HG03196 (cell line): Measurements from ENCODE around the gene PARD3.
"Not testable (repeated sequence)": the region's sequence is repeated elsewhere in the genome, so short reads cannot be mapped to it uniquely, and the experiment has no call there.

ENCODE experiments used
- ATAC-seq: cut with Tn5 transposase; IDR thresholded peaks from one replicate; pipeline ENCODE4 v1.9.1; 2021; ENCODE audit not compliant: unreplicated experiment

Gene PARD3

DNA sequence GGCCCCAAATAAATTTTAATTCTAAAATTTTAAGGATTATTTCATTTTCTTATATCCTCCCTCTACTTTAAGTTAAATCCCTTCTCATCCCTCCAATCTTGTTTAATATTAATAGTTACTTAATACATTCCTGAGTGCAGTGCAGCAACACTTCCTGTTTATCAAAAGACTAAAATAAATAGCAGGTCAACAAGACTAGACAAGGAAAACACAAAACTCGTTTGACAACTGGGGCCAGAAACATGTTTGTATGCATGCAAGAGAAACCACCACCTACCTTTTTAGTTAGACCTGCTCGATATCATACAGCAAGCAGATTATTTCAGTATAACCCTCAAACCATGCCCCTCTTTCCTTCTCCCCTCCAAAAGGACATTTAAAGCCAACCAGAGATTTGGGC lies 95.8 kb downstream of the PARD3 start:
- ATAC-seq = no peak

- no peak for ATAC-seq
These were observed 97.7 kb downstream of the PARD3 start for GRCh38 chr10:34717429-34717828.

- ATAC-seq = peak; percentile 70
These were observed 98.1 kb downstream of the PARD3 start for GRCh38 chr10:34716958-34717357.

- no peak for ATAC-seq
These were observed 98.9 kb downstream of the PARD3 start for GRCh38 chr10:34716234-34716633.

DNA sequence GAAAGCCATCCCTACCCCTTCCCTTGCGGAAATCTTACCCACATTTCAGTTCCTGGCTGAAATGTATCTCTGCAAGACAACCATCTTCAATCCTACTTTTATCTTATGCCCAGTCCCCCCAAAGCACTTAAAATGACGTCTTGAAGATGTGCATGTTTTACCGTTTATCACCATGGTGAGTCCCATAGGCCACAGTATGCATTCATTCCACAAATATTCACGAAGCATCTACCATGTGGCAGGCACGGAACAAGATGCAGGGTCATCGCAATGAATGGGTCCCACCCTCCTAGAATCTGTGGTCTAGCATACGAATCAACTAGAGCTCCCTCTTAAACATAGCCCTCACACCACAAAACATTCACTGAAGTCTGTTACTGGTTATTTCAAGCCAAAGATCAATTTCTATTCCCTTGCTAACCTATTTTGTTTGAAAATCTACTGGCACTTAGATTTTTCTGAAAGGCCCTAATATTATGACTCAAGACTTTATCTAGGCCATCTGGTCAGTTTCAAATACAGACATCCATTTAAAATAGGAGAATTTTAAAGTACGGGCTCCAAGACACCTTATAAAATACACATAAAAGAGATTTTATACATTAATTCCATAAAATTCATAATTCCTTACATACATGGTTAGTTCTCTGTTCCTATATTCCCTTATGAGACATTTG lies 99.4 kb downstream of the PARD3 start:
- ATAC-seq = no peak

DNA sequence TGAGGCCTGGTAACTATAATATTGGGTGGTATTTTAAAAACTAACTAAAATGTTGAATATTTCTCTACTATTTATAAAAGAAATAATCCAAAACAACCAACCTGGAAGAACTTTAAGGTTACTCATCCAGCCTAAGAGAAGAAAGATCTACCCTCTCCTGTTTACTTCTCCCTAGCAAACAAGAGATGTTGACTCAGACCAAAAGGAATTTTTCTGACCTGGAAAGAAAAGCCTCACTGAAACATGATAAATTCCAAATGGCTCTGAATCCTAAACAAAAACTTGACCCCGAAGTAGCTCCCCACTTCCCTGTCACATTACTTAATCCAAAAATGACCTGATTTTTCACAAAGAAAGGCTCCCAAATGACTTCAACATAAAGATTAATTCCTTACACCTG lies 101.2 kb downstream of the PARD3 start:
- ATAC-seq = no peak

- no peak for ATAC-seq
These were observed 103.6 kb downstream of the PARD3 start for GRCh38 chr10:34711500-34711899.

GRCh38 chr10:34710391-34710751 lies 104.7 kb downstream of the PARD3 start:
- ATAC-seq = no peak

DNA sequence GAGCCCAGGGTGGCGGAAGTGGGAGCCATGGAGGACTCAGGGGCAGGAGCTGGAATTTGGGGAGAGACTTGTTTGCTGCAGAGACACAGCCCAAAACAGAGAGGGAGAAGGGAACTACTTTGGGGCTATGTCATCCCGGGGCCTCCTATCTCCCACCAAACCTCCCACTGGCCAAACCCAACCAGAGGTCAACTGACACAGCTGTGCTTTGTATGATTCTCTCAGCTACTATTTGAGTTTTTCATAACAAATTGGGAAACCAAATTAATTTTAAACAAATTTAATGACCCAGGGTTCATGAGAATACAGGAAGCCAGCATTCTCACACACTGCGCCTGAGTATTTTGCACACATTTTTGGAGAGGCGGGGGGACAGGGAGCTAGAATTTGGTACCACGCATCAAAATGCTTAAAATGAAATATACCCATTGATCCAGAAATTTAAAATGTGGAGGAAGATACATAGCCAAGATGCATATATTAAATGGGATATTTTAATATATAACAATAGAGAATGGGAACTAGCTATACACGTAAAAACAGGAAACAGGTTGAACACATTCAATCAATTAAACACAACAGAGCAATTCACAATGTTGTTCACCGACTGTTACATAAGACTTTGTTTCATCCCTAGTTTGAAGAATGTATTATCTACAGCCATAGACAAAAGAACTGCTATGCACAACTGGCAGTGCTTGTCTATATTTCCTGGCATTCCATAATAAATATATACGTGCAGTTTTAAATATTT lies 105.3 kb downstream of the PARD3 start:
- ATAC-seq = no peak

- no peak for ATAC-seq
These were observed 107.4 kb downstream of the PARD3 start for GRCh38 chr10:34707656-34708055.

GRCh38 chr10:34706992-34707391 lies 108.1 kb downstream of the PARD3 start:
- not testable (repeated sequence) for ATAC-seq

DNA sequence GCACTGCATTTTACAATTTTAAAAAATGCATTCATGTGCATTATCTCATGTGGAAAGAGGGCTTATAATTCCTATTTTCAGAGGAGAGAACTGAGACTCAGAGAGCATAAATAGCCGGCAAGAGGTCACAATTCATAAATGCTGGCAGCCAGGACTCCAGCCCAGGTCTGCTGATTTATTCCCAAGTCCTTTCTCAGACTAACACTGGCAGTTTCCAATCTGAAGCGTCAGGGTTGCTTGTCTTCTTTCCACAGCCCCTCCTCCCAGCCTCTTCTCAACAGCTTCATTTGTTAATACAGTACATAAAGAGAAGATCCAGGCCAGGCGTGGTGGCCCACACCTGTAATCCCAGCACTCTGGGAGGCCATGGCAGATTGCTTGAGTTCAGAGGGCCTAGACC lies 108.9 kb downstream of the PARD3 start:
- no peak for ATAC-seq

DNA sequence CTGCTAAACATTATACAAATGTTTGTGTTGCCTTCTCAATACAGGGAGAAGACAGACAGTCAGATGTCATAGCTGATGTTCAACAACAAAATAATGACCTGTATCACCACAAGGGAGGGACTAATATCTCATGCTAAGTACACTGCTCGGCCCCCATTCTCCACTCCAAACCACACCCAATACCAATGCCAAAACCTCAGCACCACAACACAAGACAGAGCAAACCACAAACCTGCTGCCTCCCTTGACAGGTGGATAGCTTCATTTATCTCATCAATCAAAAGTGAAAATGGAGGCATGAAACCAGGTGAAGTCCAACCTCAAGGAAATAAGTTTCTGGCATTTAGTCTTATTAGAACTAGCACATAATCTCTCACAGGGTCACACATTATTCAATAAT lies 109.5 kb downstream of the PARD3 start:
- no peak for ATAC-seq

DNA sequence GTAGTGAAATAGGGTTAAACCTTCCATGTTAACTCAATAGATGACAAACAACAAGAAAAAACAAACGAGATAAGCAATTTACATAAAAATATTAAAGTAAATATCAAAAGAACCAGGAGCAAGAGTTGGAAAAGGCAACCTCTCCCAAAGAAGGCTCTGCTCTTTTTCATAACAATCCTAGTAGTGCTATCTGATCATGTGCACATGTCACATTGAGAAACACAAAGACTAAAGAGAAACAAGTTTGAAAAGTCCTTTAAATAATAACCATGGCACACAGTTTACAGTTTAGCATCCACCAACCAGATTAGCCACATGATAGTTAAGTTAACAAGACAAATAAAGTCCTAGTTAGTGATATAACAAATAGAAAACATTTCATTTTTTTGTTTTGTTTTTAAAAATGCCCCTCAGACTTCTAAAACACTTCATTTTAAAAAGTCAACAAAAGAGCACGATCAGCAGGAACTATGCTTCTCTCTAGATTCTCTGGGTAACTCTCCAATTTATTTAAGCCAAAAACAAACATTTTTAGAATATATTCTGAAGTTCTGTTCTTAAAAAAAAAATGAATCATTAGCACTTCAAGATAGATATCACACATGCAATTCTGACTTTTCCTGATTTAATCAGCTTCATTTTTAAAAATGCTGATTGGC lies 110.4 kb downstream of the PARD3 start:
- ATAC-seq = no peak

- no peak for ATAC-seq
These were observed 112.1 kb downstream of the PARD3 start for GRCh38 chr10:34702982-34703381.

GRCh38 chr10:34702093-34702937 lies 112.8 kb downstream of the PARD3 start:
- no peak for ATAC-seq

- no peak for ATAC-seq
These were observed 113.9 kb downstream of the PARD3 start for GRCh38 chr10:34701194-34701593.

DNA sequence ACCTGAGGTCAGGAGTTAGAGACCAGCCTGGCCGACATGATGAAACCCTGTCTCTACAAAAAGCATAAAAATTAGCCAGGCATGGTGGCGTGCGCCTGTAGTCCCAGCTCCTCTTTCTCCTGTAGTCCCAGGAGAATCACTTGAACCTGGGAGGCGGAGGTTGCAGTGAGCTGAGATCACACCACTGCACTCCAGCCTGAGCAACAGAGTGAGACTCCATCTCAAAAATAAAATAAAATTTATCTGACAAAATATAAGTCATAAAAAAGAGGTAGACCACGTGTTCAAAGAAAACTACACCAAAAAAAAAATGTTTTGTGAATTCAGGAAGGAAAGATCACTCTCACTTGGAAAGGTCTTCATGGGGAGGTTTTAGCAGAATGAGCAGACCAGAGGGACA lies 114.3 kb downstream of the PARD3 start:
- ATAC-seq = not testable (repeated sequence)

DNA sequence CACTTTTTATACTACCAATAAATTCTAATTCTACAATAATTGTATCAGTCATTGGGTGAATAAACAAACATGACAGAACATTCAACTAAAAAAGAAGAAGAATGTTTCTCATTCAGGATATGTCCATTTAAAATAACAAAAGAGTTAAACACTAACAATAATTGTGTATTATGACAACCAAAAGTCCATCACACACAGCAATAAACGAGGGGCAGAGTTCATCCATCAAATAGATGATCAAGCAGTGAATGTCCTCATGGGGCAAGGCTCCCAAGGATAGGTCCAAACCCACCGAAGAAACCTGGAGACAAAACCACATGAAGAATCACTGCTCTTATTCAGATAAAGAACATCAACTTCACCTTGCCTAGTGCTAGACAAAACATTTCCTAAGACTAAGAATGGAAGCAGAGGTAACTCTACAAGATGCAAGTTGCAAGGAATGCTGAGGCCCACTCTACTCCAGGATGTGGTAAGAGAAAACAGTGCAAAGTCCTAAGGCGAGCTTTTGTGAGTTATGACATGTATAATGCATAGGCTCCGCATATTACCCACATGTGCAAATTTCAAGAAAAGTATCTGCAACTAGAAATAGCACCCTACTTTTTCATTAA lies 115.1 kb downstream of the PARD3 start:
- no peak for ATAC-seq

DNA sequence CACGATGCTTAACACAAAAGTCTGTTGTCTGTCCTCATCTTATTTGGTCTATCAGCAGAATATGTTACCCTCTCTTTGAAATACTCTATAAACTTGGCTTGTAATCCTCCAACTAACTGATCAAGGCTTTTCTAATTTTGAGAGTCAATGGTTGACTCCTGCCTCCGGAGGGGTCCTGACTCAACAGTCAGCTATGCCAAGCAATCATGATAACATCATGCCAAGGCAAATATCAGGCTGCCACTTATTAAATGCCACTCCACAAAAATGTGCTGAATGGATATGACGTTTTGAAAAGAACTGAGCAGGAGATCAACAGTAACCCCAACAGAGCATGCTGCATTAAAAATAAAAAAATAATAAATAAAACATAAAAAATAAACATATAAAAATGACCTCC lies 116.1 kb downstream of the PARD3 start:
- ATAC-seq = no peak
